Activated T-cell treated with anti-CD3 and anti-CD28 coated beads for 1 hour (primary cell): ENCODE results near the gene ALDH1B1.
"Not testable (repeated sequence)": the region's sequence is repeated elsewhere in the genome, so short reads cannot be mapped to it uniquely, and the experiment has no call there.

Source experiments
- DNase-seq: peaks from one replicate; pipeline ENCODE4 v3.0.0-alpha.2; 2020; ENCODE audit warnings: low read depth

The ALDH1B1 gene

GRCh38 chr9:38387751-38388150 is 4.8 kb upstream of the ALDH1B1 start:
- no peak for DNase-seq

- no peak for DNase-seq
These were observed 3.9 kb upstream of the ALDH1B1 start for GRCh38 chr9:38388283-38389223.

GRCh38 chr9:38389313-38389712 is 3.2 kb upstream of the ALDH1B1 start:
- no peak for DNase-seq

- DNase-seq, result no peak
These were observed 2.1 kb upstream of the ALDH1B1 start for GRCh38 chr9:38390442-38390841.

- no peak for DNase-seq
These were observed 1.7 kb upstream of the ALDH1B1 start for GRCh38 chr9:38390851-38391250.

- no peak for DNase-seq
These were observed 1.0 kb upstream of the ALDH1B1 start for GRCh38 chr9:38391278-38392118.

GRCh38 chr9:38393128-38393796 is 760 bp downstream of the ALDH1B1 start:
- DNase-seq, result no peak

GRCh38 chr9:38394416-38394815 is 1.9 kb downstream of the ALDH1B1 start:
- DNase-seq, result no peak

- no peak for DNase-seq
These were observed 3.3 kb downstream of the ALDH1B1 start for GRCh38 chr9:38395653-38396370.

- DNase-seq, result no peak
These were observed 3.8 kb downstream of the ALDH1B1 start for GRCh38 chr9:38396371-38396671.

GRCh38 chr9:38399191-38399590 is 6.7 kb downstream of the ALDH1B1 start:
- not testable (repeated sequence) for DNase-seq

- DNase-seq, result no peak
These were observed 9.5 kb downstream of the ALDH1B1 start for GRCh38 chr9:38401994-38402393.

GRCh38 chr9:38404314-38404713 is 11.8 kb downstream of the ALDH1B1 start:
- DNase-seq, result no peak

GRCh38 chr9:38405785-38406184 is 13.3 kb downstream of the ALDH1B1 start:
- DNase-seq, result no peak

GRCh38 chr9:38406476-38407186 is 14.1 kb downstream of the ALDH1B1 start:
- no peak for DNase-seq

GRCh38 chr9:38408719-38409118 is 16.2 kb downstream of the ALDH1B1 start:
- no peak for DNase-seq

GRCh38 chr9:38412751-38413150 is 20.2 kb downstream of the ALDH1B1 start:
- DNase-seq, result no peak

- DNase-seq, result no peak
These were observed 20.8 kb downstream of the ALDH1B1 start for GRCh38 chr9:38413283-38413682.

GRCh38 chr9:38414040-38414723 is 21.7 kb downstream of the ALDH1B1 start:
- no peak for DNase-seq

GRCh38 chr9:38415856-38416255 is 23.4 kb downstream of the ALDH1B1 start:
- DNase-seq, result no peak

GRCh38 chr9:38416461-38416860 is 24.0 kb downstream of the ALDH1B1 start:
- no peak for DNase-seq
